GM18517 (cell line): ENCODE data around the gene ABCD1.

Experiments
- ATAC-seq: cut with Tn5 transposase; IDR thresholded peaks from one replicate; pipeline ENCODE4 v1.9.1; 2021; ENCODE audit warnings: mild to moderate bottlenecking, moderate library complexity; ENCODE audit not compliant: unreplicated experiment

ABCD1 gene

GRCh38 chrX:153750127-153750774 is 25.6 kb downstream of the ABCD1 start:
- ATAC-seq = no peak

- ATAC-seq = no peak
Observed at GRCh38 chrX:153755136-153755535, 30.5 kb downstream of the ABCD1 start.

- ATAC-seq = no peak
Observed at GRCh38 chrX:153761863-153762262, 37.2 kb downstream of the ABCD1 start.

- ATAC-seq = no peak
Observed at GRCh38 chrX:153762626-153763173, 38.0 kb downstream of the ABCD1 start.

GRCh38 chrX:153763298-153763932 is 38.8 kb downstream of the ABCD1 start:
- ATAC-seq = no peak

- ATAC-seq = no peak
Observed at GRCh38 chrX:153763989-153764755, 39.5 kb downstream of the ABCD1 start, which contains the start of gene PLXNB3. Gene PLXNB3, plus strand, starts transcription at chrX:153764249. Its CDS starts 1,287 bp downstream, at chrX:153765536.

GRCh38 chrX:153764786-153765137 is 40.1 kb downstream of the ABCD1 start:
- no peak for ATAC-seq

- no peak for ATAC-seq
Observed at GRCh38 chrX:153765138-153766079, 40.8 kb downstream of the ABCD1 start.

- no peak for ATAC-seq
Observed at GRCh38 chrX:153766098-153766817, 41.6 kb downstream of the ABCD1 start.

GRCh38 chrX:153766871-153767673 is 42.4 kb downstream of the ABCD1 start:
- ATAC-seq = no peak

- ATAC-seq = no peak
Observed at GRCh38 chrX:153767674-153768055, 43.0 kb downstream of the ABCD1 start.

GRCh38 chrX:153768311-153769157 is 43.9 kb downstream of the ABCD1 start:
- no peak for ATAC-seq

- ATAC-seq = no peak
Observed at GRCh38 chrX:153769158-153769864, 44.7 kb downstream of the ABCD1 start.

- ATAC-seq = no peak
Observed at GRCh38 chrX:153769865-153770600, 45.4 kb downstream of the ABCD1 start.

GRCh38 chrX:153770601-153771414 is 46.2 kb downstream of the ABCD1 start:
- ATAC-seq = no peak
